ENCODE results near the gene PDZRN4.
"Not testable (repeated sequence)": the region's sequence is repeated elsewhere in the genome, so short reads cannot be mapped to it uniquely, and the experiment has no call there.

The PDZRN4 gene

DNA sequence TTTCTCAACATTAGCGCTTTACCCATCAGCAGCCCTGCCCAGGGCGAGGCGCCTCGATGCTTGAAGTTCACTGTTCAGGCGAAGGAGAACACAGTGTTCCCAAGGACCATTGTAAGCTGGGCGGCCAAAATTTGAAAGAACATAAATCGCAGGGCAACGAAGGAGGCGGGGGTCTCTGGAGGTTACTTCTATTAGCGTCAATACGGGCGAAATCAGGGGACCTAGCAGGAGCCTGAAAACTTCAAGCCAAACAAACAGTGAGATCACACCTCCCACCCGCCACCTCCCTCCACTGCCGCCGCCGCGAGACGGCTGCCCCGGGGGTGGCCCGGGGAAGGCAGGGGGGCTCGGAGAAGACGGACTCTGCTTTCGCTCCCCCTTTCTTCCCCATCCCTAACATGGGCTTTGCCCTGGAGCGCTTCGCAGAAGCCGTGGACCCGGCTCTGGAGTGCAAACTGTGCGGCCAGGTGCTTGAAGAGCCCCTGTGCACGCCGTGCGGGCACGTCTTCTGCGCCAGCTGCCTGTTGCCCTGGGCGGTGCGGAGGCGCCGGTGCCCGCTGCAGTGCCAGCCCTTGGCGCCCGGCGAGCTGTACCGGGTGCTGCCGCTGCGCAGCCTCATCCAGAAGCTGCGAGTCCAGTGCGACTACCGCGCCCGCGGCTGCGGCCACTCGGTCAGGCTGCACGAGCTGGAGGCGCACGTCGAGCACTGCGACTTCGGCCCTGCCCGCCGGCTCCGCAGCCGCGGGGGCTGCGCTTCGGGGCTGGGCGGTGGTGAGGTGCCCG, at the start of gene PDZRN4:
Gene PDZRN4 (plus strand): TSS at position 263 of the 783 bp plus-strand sequence.
- DNase-seq = no peak

GRCh38 chr12:41140117-41140516, 48.0 kb upstream of the PDZRN4 start:
- DNase-seq = no peak

- DNase-seq = no peak
Measured at GRCh38 chr12:41141104-41141503, 47.0 kb upstream of the PDZRN4 start.

DNA sequence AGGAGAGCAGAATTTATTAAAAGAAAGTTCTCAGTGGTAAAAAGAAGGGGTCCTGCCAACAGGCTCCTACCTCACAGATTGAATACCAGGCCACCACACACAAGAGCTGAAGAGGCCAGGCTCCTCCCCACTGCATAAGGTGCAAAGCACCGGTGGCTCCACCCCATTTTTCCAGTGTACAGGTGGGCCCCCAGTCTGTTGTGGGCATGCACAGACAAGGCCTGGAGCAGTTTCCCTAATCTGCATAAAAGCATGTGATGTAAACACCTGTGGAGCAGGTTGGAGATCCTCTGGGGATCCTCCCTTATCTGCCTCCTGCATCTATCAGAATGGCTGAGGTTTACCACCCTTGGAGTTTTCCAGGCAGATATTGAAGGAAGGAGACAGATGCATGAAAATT, 45.7 kb upstream of the PDZRN4 start:
- no peak for DNase-seq

GRCh38 chr12:41151793-41152192, 36.3 kb upstream of the PDZRN4 start:
- no peak for DNase-seq

DNA sequence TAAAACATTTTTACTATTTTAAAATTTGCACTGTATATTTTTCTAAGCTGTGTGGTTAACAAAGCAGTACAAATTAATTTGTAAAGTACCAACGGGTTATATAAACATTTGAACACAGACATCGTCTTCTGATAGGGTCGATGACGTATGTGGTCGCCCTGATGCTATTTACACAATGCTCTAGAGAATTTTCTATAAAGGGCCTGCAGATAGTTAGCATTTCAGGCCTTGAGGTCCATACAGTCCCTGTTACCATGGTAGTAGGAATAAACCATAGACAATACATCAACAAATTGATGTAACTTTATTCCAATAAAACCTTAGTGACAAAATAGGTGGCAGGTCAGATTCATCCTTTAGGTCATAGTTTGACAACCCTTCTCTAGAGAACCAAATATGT, 25.7 kb upstream of the PDZRN4 start:
- DNase-seq = no peak

GRCh38 chr12:41167701-41168100, 20.4 kb upstream of the PDZRN4 start:
- DNase-seq = no peak

GRCh38 chr12:41174602-41175001, 13.5 kb upstream of the PDZRN4 start:
- DNase-seq = no peak

- not testable (repeated sequence) for DNase-seq
Measured at GRCh38 chr12:41179507-41179906, 8.6 kb upstream of the PDZRN4 start.

GRCh38 chr12:41184864-41185263, 3.3 kb upstream of the PDZRN4 start:
- DNase-seq = no peak

GRCh38 chr12:41186026-41186425, 2.1 kb upstream of the PDZRN4 start:
- DNase-seq = no peak

- DNase-seq = no peak
Measured at GRCh38 chr12:41188841-41189394, 798 bp downstream of the PDZRN4 start.

GRCh38 chr12:41189395-41190251, 1.5 kb downstream of the PDZRN4 start:
- no peak for DNase-seq

- no peak for DNase-seq
Measured at GRCh38 chr12:41190338-41190737, 2.2 kb downstream of the PDZRN4 start.

DNA sequence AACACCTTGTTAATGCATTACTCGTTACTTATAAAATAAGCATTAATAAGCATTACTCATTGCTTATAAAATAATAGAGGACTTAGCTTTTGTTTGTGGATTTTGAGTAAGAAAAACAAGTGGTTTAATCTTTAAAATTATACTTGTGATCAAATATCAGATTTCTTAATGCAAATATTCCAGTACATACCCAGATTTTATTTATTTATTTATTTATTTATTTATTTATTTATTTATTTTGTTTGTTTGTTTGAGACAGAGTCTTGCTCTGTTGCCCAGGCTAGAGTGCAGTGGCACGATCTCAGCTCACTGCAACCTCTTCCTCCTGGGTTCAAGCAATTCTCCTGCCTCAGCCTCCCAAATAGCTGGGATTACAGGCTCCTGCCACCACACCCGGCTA, 3.4 kb downstream of the PDZRN4 start:
- DNase-seq = not testable (repeated sequence)

GRCh38 chr12:41193311-41193710, 5.2 kb downstream of the PDZRN4 start:
- DNase-seq = no peak

DNA sequence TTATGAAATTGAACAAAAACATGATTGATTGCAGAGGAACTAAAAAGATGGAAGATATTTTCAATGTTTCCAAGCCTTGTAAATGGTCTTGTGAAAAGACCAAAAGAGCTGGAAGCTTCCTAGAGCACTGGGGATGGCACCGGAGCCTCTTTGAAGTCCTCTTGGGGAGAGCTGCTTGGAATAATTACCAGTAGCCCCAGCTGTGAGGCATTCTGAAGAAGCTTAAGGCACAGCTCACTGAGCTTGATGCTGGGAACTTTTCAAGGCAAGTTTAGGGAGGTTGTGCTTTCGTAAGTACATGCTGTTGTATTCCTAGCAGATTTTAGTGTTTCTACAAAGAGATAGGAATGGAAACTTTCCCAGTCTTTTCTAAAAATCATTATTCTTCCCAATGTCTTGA, 13.9 kb downstream of the PDZRN4 start:
- no peak for DNase-seq

GRCh38 chr12:41205070-41205709, 17.1 kb downstream of the PDZRN4 start:
- DNase-seq = no peak

GRCh38 chr12:41206298-41206697, 18.2 kb downstream of the PDZRN4 start:
- DNase-seq = no peak

DNA sequence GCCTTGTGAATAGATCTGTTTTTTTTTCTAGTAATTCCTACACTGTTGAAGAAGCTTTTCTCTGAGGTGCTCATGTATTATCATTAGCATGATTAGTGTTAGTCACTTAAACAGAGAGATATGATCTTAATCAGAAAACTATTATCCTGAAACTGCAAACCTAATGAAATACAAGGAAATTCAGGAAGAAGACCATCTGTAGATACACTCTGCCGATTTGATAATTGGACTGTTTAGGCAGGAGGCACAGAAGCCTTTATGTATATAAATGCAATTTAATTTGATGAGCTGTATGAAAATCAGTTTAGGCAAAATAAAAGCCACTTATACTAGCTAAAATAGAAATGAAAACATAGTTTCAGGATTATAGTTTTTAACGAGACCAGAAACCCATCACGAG, 23.3 kb downstream of the PDZRN4 start:
- no peak for DNase-seq

DNA sequence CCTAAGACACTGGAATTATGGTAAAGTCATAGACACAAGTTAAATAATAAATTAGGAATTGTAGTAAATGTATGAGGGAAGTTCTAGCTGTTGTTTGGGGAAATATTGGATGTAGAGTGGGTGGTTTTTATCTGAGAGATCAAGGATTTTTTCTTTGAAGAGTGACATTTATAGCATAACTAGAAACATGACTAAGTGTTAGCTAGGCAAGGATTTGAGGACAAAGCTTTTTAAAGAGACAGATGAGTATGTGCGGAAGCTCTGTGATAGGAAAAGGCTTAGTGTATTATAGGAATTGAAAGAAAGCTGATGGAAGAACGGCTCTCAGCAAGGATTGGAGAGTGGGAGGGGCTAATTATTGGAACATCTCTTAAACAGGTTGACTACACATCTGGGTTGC, 24.5 kb downstream of the PDZRN4 start:
- DNase-seq = no peak

DNA sequence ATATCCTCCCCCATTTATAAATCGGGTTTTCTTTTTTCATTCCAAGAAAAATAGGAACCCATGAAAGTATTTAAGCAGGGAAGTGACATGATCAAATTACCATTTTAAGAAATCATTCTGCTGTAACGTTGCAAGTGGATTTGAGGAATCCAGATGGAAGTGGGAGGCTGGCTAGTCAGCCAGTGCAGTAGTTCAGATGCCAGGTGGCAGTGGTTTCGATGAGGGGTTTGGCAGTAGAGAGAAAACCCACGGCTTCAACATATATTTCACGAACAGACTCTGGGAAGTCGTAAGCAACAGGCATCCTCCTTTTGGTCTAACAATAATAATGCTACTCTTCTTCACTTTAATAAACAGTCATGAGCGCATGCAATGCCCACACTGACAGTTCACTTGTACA, 25.0 kb downstream of the PDZRN4 start:
- DNase-seq = no peak

GRCh38 chr12:41213648-41214047, 25.5 kb downstream of the PDZRN4 start:
- DNase-seq = no peak
